Neural cell (in vitro differentiated cells): Measurements from ENCODE around the gene WDR37. TPM values are rescaled to one million over a fixed set of nuclear protein-coding genes. Genes with fewer than 3 reads are reported as not detected.

Experiments
- H2AFZ ChIP-seq: fragments of 200-600, 300-800 bp; sonication (generic), shearing (Covaris generic); 2 replicates; pipeline ENCODE4 v1.6.0; 2014; ENCODE audit warnings: low read depth, mild to moderate bottlenecking, antibody characterized with exemption, low read length, moderate library complexity
- H3F3A ChIP-seq: fragments of 200-600 bp; shearing (Covaris generic); 2 replicates; pipeline ENCODE4 v1.6.1; 2016; ENCODE audit warnings: mild to moderate bottlenecking, moderate library complexity, mixed read lengths, antibody characterized with exemption, low read length; ENCODE audit not compliant: insufficient read depth, poor library complexity, severe bottlenecking
- H3K27ac ChIP-seq: fragments of 200-600, 300-800 bp; sonication (generic), shearing (Covaris generic); 2 replicates; pipeline ENCODE4 v1.5.1; 2014; ENCODE audit warnings: mild to moderate bottlenecking, low read length, moderate library complexity
- H3K27me3 ChIP-seq: fragments of 300-800, 200-600 bp; sonication (generic), shearing (Covaris generic); 2 replicates; pipeline ENCODE4 v1.6.0; 2014; ENCODE audit warnings: mild to moderate bottlenecking, low read depth, low read length, moderate library complexity; ENCODE audit not compliant: insufficient read depth
- H3K36me3 ChIP-seq: fragments of 300-800, 200-600 bp; sonication (generic), shearing (Covaris generic); 2 replicates; pipeline ENCODE4 v1.5.1; 2014; ENCODE audit warnings: mild to moderate bottlenecking, antibody characterized with exemption, low read length, moderate library complexity; ENCODE audit not compliant: insufficient read depth
- H3K4me2 ChIP-seq: fragments of 300-800, 200-600 bp; sonication (generic), shearing (Covaris generic); 2 replicates; pipeline ENCODE4 v1.6.0; 2014; ENCODE audit warnings: mild to moderate bottlenecking, low read length
- H3K4me3 ChIP-seq: fragments of 300-800, 200-600 bp; sonication (generic), shearing (Covaris generic); 2 replicates; pipeline ENCODE4 v1.5.1; 2014; ENCODE audit warnings: mild to moderate bottlenecking, low read length, moderate library complexity
- H3K79me2 ChIP-seq: fragments of 200-600 bp; shearing (Covaris generic); replicated peaks from 2 replicates; pipeline ENCODE4 v1.6.0; 2014; ENCODE audit warnings: mild to moderate bottlenecking, low read length, moderate library complexity; ENCODE audit not compliant: insufficient read depth
- H3K9ac ChIP-seq: fragments of 300-800, 200-600 bp; sonication (generic), shearing (Covaris generic); 2 replicates; pipeline ENCODE4 v1.6.1; 2016; ENCODE audit warnings: mild to moderate bottlenecking, low read length, mixed read lengths
- H3K9me2 ChIP-seq: fragments of 200-600 bp; shearing (Covaris generic); 2 replicates; pipeline ENCODE4 v1.6.1; 2016; ENCODE audit warnings: mild to moderate bottlenecking, low read length, mixed read lengths; ENCODE audit not compliant: insufficient read depth
- H3K9me3 ChIP-seq: fragments of 200-600, 300-800 bp; sonication (generic), shearing (Covaris generic); 2 replicates; pipeline ENCODE4 v1.6.1; 2016; ENCODE audit warnings: mild to moderate bottlenecking, mixed run types, low read length, moderate library complexity, mixed read lengths
- H4K20me1 ChIP-seq: fragments of 200-600 bp; shearing (Covaris generic); 2 replicates; pipeline ENCODE4 v1.6.1; 2016; ENCODE audit warnings: mild to moderate bottlenecking, mixed run types; ENCODE audit not compliant: insufficient read depth
- CTCF ChIP-seq: fragments of 450-650 bp; IDR thresholded peaks from 2 replicates; pipeline ENCODE4 v1.5.1; 2014; ENCODE audit warnings: antibody characterized with exemption, mild to moderate bottlenecking, moderate library complexity; ENCODE audit not compliant: poor library complexity, severe bottlenecking
- EP300 ChIP-seq: fragments of 450-650 bp; conservative IDR thresholded peaks from 2 replicates; pipeline ENCODE4 v1.6.1; 2014; ENCODE audit warnings: antibody characterized with exemption, mild to moderate bottlenecking, moderate library complexity; ENCODE audit not compliant: poor library complexity, severe bottlenecking
- EZH2 ChIP-seq: fragments of 200-600, 300-800 bp; shearing (Covaris generic), sonication (generic); IDR thresholded peaks from 2 replicates; pipeline ENCODE4 v1.6.1; 2014; ENCODE audit warnings: antibody characterized with exemption, low read length, borderline replicate concordance, mild to moderate bottlenecking; ENCODE audit not compliant: insufficient read depth, poor library complexity, severe bottlenecking
- MXI1 ChIP-seq: fragments of 450-650 bp; conservative IDR thresholded peaks from 2 replicates; pipeline ENCODE4 v1.6.1; 2014; ENCODE audit warnings: antibody characterized with exemption, mild to moderate bottlenecking; ENCODE audit not compliant: poor library complexity, severe bottlenecking
- POLR2AphosphoS5 ChIP-seq: IDR thresholded peaks from 2 replicates; pipeline ENCODE4 v1.6.1; 2012
- RAD21 ChIP-seq: fragments of 450-650 bp; conservative IDR thresholded peaks from 2 replicates; pipeline ENCODE4 v1.6.1; 2014; ENCODE audit warnings: antibody characterized with exemption, mild to moderate bottlenecking, moderate library complexity
- REST ChIP-seq: IDR thresholded peaks from 2 replicates; pipeline ENCODE4 v1.6.1; 2012; ENCODE audit warnings: borderline replicate concordance
- SMC3 ChIP-seq: fragments of 450-650 bp; conservative IDR thresholded peaks from 2 replicates; pipeline ENCODE4 v1.6.1; 2014; ENCODE audit warnings: antibody characterized with exemption, mild to moderate bottlenecking, moderate library complexity; ENCODE audit not compliant: poor library complexity
- TAF1 ChIP-seq: IDR thresholded peaks from 2 replicates; pipeline ENCODE4 v1.6.1; 2012; ENCODE audit warnings: low read depth
- polyA plus RNA-seq: library from polyadenylated mRNA; depleted of rRNA; stranded (reverse); fragments of >200 nt; gene quantifications from 2 replicates; pipeline ENCODE4 v1.2.3, GENCODE V29; 2014

WDR37 gene
- polyA plus RNA-seq, 1 donor from 2014 or later: 32.3 TPM

- no peak overlapping the region for H3K27ac ChIP-seq
- peak; percentile 87 for TF ChIP-seq RAD21
- TF ChIP-seq REST: no peak
- TF ChIP-seq SMC3: peak; percentile 90
- TF ChIP-seq EP300: no peak
- peak; percentile 85 for TF ChIP-seq CTCF
- H3K9me2 ChIP-seq: no peaks in the 10 kb centered on the region
- H2AFZ ChIP-seq: no peak overlapping the region
- no peak overlapping the region for H3K4me2 ChIP-seq
- no peaks in the 10 kb centered on the region for H3F3A ChIP-seq
- peaks cover 13% of the 10 kb centered on the region for H3K36me3 ChIP-seq
- H3K4me3 ChIP-seq: no peak overlapping the region
- no peaks in the 10 kb centered on the region for H3K9me3 ChIP-seq
- no peaks in the 10 kb centered on the region for H4K20me1 ChIP-seq
- no peaks in the 10 kb centered on the region for H3K27me3 ChIP-seq
- H3K79me2 ChIP-seq: peaks cover 3% of the 10 kb centered on the region
- no peak overlapping the region for H3K9ac ChIP-seq
These were observed 53.8 kb downstream of the WDR37 start for GRCh38 chr10:1109795-1110673.

- Histone ChIP-seq H3K27me3 (no peaks in the 10 kb centered on the region), H3K36me3 (peaks cover 13% of the 10 kb centered on the region), H4K20me1 (no peaks in the 10 kb centered on the region), H3K4me2 (no peak overlapping the region), H3K4me3 (no peak overlapping the region), H3K9me2 (no peaks in the 10 kb centered on the region), H3K9me3 (no peaks in the 10 kb centered on the region), H3K9ac (no peak overlapping the region), H3K79me2 (peaks cover 3% of the 10 kb centered on the region), H3F3A (no peaks in the 10 kb centered on the region), H2AFZ (no peak overlapping the region), H3K27ac (no peak overlapping the region)
- TF ChIP-seq POLR2AphosphoS5: no peak
These were observed 54.5 kb downstream of the WDR37 start for GRCh38 chr10:1110674-1111119.

DNA sequence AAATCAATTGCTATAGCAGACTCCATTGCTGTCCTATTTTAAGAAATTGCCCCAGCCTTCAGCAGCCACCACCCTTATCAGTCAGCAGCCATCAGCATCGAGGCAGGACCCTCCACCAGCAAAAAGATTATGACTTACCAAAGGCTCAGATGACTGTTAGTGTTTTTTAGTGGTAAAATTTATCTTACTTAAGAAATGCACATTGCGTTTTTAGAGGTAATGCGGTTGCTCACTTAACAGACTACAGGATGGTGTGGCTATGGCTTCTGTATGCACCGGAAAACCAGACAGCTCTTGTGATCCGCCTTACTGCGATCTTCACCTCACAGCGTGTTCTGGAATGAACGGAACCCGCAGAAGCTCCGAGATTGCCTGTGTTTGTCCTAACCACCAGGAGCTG lies 58.1 kb downstream of the WDR37 start:
- H3K79me2 ChIP-seq: peaks cover 3% of the 10 kb centered on the region
- no peak overlapping the region for H3K9ac ChIP-seq
- H3K27me3 ChIP-seq: no peaks in the 10 kb centered on the region
- H3K9me3 ChIP-seq: no peaks in the 10 kb centered on the region
- no peaks in the 10 kb centered on the region for H3K9me2 ChIP-seq
- peaks cover 13% of the 10 kb centered on the region for H3K36me3 ChIP-seq
- no peak overlapping the region for H3K4me3 ChIP-seq
- no peaks in the 10 kb centered on the region for H3F3A ChIP-seq
- H3K4me2 ChIP-seq: no peak overlapping the region
- H2AFZ ChIP-seq: no peak overlapping the region
- no peak overlapping the region for H3K27ac ChIP-seq
- TF ChIP-seq SMC3: no peak
- TF ChIP-seq REST: no peak
- no peak for TF ChIP-seq TAF1
- no peak for TF ChIP-seq POLR2AphosphoS5
- TF ChIP-seq EZH2: no peak
- TF ChIP-seq CTCF: no peak
- TF ChIP-seq MXI1: no peak
- no peaks in the 10 kb centered on the region for H4K20me1 ChIP-seq
